IMR-90 (cell line): ENCODE data around the gene CUBN. TPM values are rescaled to one million over a fixed set of nuclear protein-coding genes. Genes with fewer than 3 reads are reported as not detected.
A peak's percentile ranks its signal among the peaks of the same experiment; 100 is the strongest.

Source experiments
- ATAC-seq: fragments of 200-7000 bp; cut with Tn5 transposase; 2 replicates; pipeline ENCODE4 v1.9.1; 2020; ENCODE audit warnings: low read depth, mild to moderate bottlenecking, moderate library complexity
- BruUV-seq: library from RNA; stranded (reverse); fragments of 400-500 nt; replicated peaks from 2 replicates; lab custom pipeline; 2021; lab: Mats Ljungman, UMichigan
- CTCF ChIA-PET: fragments of 300-600 bp; formaldehyde crosslinking; extraction: SDS; loops from one replicate; lab custom pipeline; 2021; ENCODE audit warnings: antibody characterized with exemption; lab: Yijun Ruan, JAX
- POLR2A ChIA-PET: fragments of 300-600 bp; sonication (Branson Sonifier 250); formaldehyde crosslinking; loops from one replicate; lab custom pipeline; 2022; ENCODE audit warnings: antibody characterized with exemption; ENCODE audit not compliant: unreplicated experiment; lab: Charles Lee
- DNase-seq: peaks from one replicate; pipeline ENCODE4 v3.0.0; 2013
- H2AFZ ChIP-seq: replicated peaks from 2 replicates; pipeline ENCODE3; 2013; ENCODE audit warnings: low read length, mild to moderate bottlenecking; ENCODE audit not compliant: poor library complexity
- H2AK5ac ChIP-seq: 2 replicates; pipeline ENCODE4 v1.6.1; 2013; ENCODE audit warnings: low read depth, low read length, inconsistent platforms
- H2AK9ac ChIP-seq: replicated peaks from 2 replicates; pipeline ENCODE3; 2013; ENCODE audit warnings: mild to moderate bottlenecking, low read depth, low read length, moderate library complexity; ENCODE audit not compliant: poor library complexity
- H2BK120ac ChIP-seq: 2 replicates; pipeline ENCODE4 v1.6.1; 2013; ENCODE audit warnings: low read depth, low read length, inconsistent platforms
- H2BK15ac ChIP-seq: 3 replicates; pipeline ENCODE4 v1.6.1; 2013; ENCODE audit warnings: low read depth, low read length, inconsistent platforms
- H2BK20ac ChIP-seq: 2 replicates; pipeline ENCODE4 v1.6.1; 2013; ENCODE audit warnings: low read depth, mild to moderate bottlenecking, inconsistent platforms, low read length, moderate library complexity
- H2BK5ac ChIP-seq: 2 replicates; pipeline ENCODE4 v1.6.1; 2013; ENCODE audit warnings: mild to moderate bottlenecking, low read depth, low read length, inconsistent platforms; ENCODE audit not compliant: poor library complexity, severe bottlenecking
- H3K14ac ChIP-seq: replicated peaks from 2 replicates; pipeline ENCODE4 v1.6.1; 2013; ENCODE audit warnings: low read depth, low read length, inconsistent platforms
- H3K18ac ChIP-seq: 2 replicates; pipeline ENCODE4 v1.6.1; 2013; ENCODE audit warnings: low read depth, low read length, control low read depth
- H3K23ac ChIP-seq: 2 replicates; pipeline ENCODE4 v1.6.1; 2013; ENCODE audit warnings: low read depth, low read length, inconsistent platforms
- H3K27ac ChIP-seq: 2 replicates; pipeline ENCODE4 v1.5.1; 2013; ENCODE audit warnings: mild to moderate bottlenecking, control low read depth, low read length; ENCODE audit not compliant: insufficient read depth
- H3K27me3 ChIP-seq: 2 replicates; pipeline ENCODE4 v1.6.1; 2013; ENCODE audit warnings: low read length; ENCODE audit not compliant: control insufficient read depth, insufficient read depth
- H3K36me3 ChIP-seq: 2 replicates; pipeline ENCODE4 v1.6.1; 2013; ENCODE audit warnings: low read length, mixed read lengths; ENCODE audit not compliant: control insufficient read depth, insufficient read depth
- H3K4ac ChIP-seq: 2 replicates; pipeline ENCODE4 v1.6.1; 2013; ENCODE audit warnings: low read depth, low read length, inconsistent platforms
- H3K4me1 ChIP-seq: 2 replicates; pipeline ENCODE4 v1.6.1; 2013; ENCODE audit warnings: low read length, mixed read lengths; ENCODE audit not compliant: control insufficient read depth, insufficient read depth
- H3K4me2 ChIP-seq: 2 replicates; pipeline ENCODE4 v1.6.1; 2013; ENCODE audit warnings: low read depth, mild to moderate bottlenecking, control low read depth, low read length, moderate library complexity
- H3K4me3 ChIP-seq: 2 replicates; pipeline ENCODE4 v1.5.1; 2013; ENCODE audit warnings: low read depth, mild to moderate bottlenecking, control low read depth, low read length, moderate library complexity; ENCODE audit not compliant: insufficient read depth
- H3K56ac ChIP-seq: 2 replicates; pipeline ENCODE4 v1.6.1; 2013; ENCODE audit warnings: low read length, inconsistent platforms; ENCODE audit not compliant: insufficient read depth; ENCODE audit errors: extremely low read depth
- H3K79me1 ChIP-seq, 2 experiments: 2 replicates each; pipeline ENCODE4 v1.6.1; 2013; ENCODE audit warnings: low read length in 2 of 2, inconsistent platforms in 1 of 2, low read depth in 1 of 2
- H3K9ac ChIP-seq: 2 replicates; pipeline ENCODE4 v1.6.1; 2013; ENCODE audit warnings: low read depth, low read length, control low read depth
- H3K9me1 ChIP-seq: 2 replicates; pipeline ENCODE4 v1.6.1; 2013; ENCODE audit warnings: low read length, inconsistent platforms; ENCODE audit not compliant: insufficient read depth
- H3K9me3 ChIP-seq: 2 replicates; pipeline ENCODE4 v1.6.1; 2013; ENCODE audit warnings: low read length; ENCODE audit not compliant: control insufficient read depth, insufficient read depth
- H4K20me1 ChIP-seq: 2 replicates; pipeline ENCODE4 v1.6.1; 2013; ENCODE audit warnings: low read length, inconsistent platforms; ENCODE audit not compliant: insufficient read depth
- H4K5ac ChIP-seq: 2 replicates; pipeline ENCODE4 v1.6.1; 2013; ENCODE audit warnings: mild to moderate bottlenecking, low read depth, low read length, control low read depth
- H4K8ac ChIP-seq, 2 experiments: 2 replicates each; pipeline ENCODE4 v1.6.1; 2013; ENCODE audit warnings: low read depth in 2 of 2, low read length in 2 of 2, control low read depth in 1 of 2, inconsistent platforms in 1 of 2
- H4K91ac ChIP-seq: 2 replicates; pipeline ENCODE4 v1.6.1; 2013; ENCODE audit warnings: low read depth, low read length, inconsistent platforms; ENCODE audit not compliant: insufficient read depth
- CEBPB ChIP-seq: IDR thresholded peaks from 2 replicates; pipeline ENCODE4 v1.6.1; 2012; ENCODE audit warnings: low read depth, low read length, improper control_type of control experiment
- CHD1 ChIP-seq: IDR thresholded peaks from 2 replicates; pipeline ENCODE4 v1.6.1; 2012; ENCODE audit warnings: low read depth, low read length, improper control_type of control experiment
- MAFK ChIP-seq: IDR thresholded peaks from 2 replicates; pipeline ENCODE4 v1.6.1; 2012; ENCODE audit warnings: low read depth, low read length, improper control_type of control experiment
- POLR2A ChIP-seq: IDR thresholded peaks from 2 replicates; pipeline ENCODE4 v1.6.1; 2012; ENCODE audit warnings: mild to moderate bottlenecking, low read depth, low read length
- WGBS, 2 experiments: methylation state at CpG; one replicate each; pipeline versions ENCODE4 v1.1.5 to v1.1.7; 2013; ENCODE audit warnings: missing lambda C conversion rate in 2 of 2; ENCODE audit not compliant: insufficient read length in 1 of 2; ENCODE audit errors: extremely low coverage in 2 of 2; 5-methylcytosine and 5-hydroxymethylcytosine counted together
- dilution Hi-C: fragments of 300-500 bp; cut with HindIII; formaldehyde crosslinking; loops from one replicate; pipeline ENCODE4 v1.14.3; 2018; ENCODE audit warnings: low sequenced_read_pairs; ENCODE audit not compliant: unreplicated experiment
- in situ Hi-C: fragments of 300-500 bp; cut with MboI; formaldehyde crosslinking; loops from 3 replicates; pipeline ENCODE4 v1.14.3; 2019; ENCODE audit warnings: low sequenced_read_pairs, inconsistent platforms, mixed read lengths
- intact Hi-C: fragments of 100-400 bp; cut with micrococcal nuclease; formaldehyde crosslinking; loops from 2 replicates; pipeline ENCODE4 v1.10.0; 2022
- polyA plus RNA-seq, 3 experiments: library from polyadenylated mRNA; depleted of rRNA; stranded (reverse); fragments of >200 nt; gene quantifications; 2 replicates each; pipeline ENCODE4 v1.2.3, GENCODE V29; 2012; ENCODE audit warnings: low replicate concordance in 1 of 3
- total RNA-seq: library from RNA; depleted of rRNA; stranded (reverse); fragments of >200 nt; gene quantifications from 2 replicates; pipeline ENCODE4 v1.2.3, GENCODE V29; 2012

CUBN gene
- total and polyA plus RNA-seq, 2 of the 4 experiments (the other 2 are of a cell fraction) = 0.19 to 0.54 TPM

GRCh38 chr10:17037910-17038309 lies 91.7 kb downstream of the CUBN start:
- Histone ChIP-seq H2AK5ac (0 out of 2 replicates have a peak overlapping the region, but pooled peaks have one; percentile 27), H4K8ac (no peak overlapping the region), H3K4ac (no peak overlapping the region), H3K9me1 (0 out of 2 replicates have a peak, but pooled peaks cover 2% of the 10 kb centered on the region), H3K14ac (no peak overlapping the region), H2BK15ac (no peak overlapping the region), H3K23ac (no peak overlapping the region), H3K9ac (no peak overlapping the region), H2AK9ac (no peak overlapping the region), H4K20me1 (no peaks in the 10 kb centered on the region), H4K5ac (no peak overlapping the region), H3K4me3 (no peak overlapping the region), H2BK5ac (no peak overlapping the region), H3K27ac (no peak overlapping the region), H3K27me3 (no peaks in the 10 kb centered on the region), H2AFZ (no peak overlapping the region), H3K4me2 (no peak overlapping the region), H4K91ac (no peak overlapping the region), H2BK120ac (no peak overlapping the region), H3K4me1 (no peaks in the 10 kb centered on the region), H3K18ac (no peak overlapping the region), H3K9me3 (no peaks in the 10 kb centered on the region), H3K79me1 (no peaks in the 10 kb centered on the region), H3K56ac (no peak overlapping the region), H3K36me3 (no peaks in the 10 kb centered on the region), H2BK20ac (no peak overlapping the region)
- intact Hi-C loops = no loop called here
- in situ Hi-C loops = no loop called here
- DNase-seq (no peak), ATAC-seq (no peak)
- ChIA-PET POLR2A (no interaction called here), CTCF (no interaction called here)
- 81% methylated on average over 5 of the region's 6 CpGs; no CpG with 5 or more reads in 1 of the 2 experiments for WGBS, 2 experiments
- BruUV-seq = no TSS peak
- TF ChIP-seq MAFK = no peak
- TF ChIP-seq POLR2A = no peak
- no peak for TF ChIP-seq CHD1
- TF ChIP-seq CEBPB = no peak
- dilution Hi-C loops = no loop called here
